ENCODE measurements around the gene KRT3.

The KRT3 gene

DNA sequence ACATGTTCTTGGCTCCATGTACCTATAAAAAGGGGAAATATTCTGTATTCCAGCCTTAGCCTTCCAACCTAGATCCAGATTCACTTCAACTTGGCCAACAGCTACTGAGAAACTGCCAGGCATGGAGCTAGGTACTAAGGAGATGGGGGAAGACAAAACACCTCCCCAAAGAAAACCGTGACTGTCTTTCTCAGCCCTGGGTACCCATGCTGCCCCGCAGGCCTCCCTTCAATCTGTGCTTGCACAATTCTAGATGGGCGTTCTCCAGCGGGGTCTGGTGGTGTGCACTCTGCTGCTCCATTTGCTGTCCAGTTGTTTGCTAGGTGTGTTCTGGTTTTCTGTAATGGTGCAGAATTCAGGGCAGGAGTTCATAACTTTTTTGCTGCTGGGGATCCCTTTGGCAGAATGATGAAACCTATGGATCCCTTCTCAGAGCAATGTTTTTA lies 18.8 kb upstream of the KRT3 start:
- in situ Hi-C loops (cut with MboI; ENCODE audit: low sequenced_read_pairs) = no loop called here

DNA sequence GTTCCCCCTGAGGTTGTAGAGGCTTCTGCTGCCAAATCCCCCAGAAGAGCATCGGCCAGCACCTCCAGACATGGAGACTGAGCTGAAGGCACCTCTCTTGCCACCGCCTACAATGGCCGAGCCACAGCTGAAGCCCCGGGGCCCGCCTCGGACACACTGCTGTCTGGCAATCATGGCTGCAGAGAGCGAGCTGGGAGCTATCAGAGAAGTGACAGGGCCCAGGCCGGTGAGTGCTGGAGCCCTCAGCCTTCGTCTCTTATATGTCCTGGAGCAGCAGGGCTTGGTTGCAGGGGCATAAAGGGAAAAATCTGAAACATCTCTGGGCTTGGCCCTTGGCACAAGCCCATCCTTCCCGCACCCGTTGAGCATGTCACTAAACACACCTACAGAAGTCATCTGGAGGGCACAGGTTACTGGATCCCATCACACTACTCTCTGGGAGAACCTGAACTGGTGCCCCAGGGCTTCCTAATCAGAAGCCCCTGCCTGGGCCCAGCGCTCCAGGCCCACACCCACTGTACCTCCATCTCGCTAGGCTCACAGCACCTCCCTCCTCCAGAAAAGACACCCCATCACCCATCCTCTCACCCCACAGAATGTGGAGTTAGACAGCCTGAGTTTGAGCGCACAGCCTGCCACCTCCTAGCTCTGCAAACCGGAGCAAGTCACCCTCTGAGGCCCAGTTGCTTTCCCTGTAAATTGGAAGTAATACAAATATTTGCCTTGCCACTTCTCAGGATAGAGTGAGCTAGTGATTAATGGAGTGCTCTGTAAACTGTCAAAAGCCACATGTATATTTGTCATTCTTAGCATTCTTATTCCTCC lies 18.2 kb upstream of the KRT3 start, which contains the start of gene KRT4:
TSS of gene KRT4 (minus strand) at position 232 of the 825 bp plus-strand sequence. CDS start at position 174, 58 bp downstream.
- in situ Hi-C loops (cut with MboI; ENCODE audit: low sequenced_read_pairs) = no loop called here

DNA sequence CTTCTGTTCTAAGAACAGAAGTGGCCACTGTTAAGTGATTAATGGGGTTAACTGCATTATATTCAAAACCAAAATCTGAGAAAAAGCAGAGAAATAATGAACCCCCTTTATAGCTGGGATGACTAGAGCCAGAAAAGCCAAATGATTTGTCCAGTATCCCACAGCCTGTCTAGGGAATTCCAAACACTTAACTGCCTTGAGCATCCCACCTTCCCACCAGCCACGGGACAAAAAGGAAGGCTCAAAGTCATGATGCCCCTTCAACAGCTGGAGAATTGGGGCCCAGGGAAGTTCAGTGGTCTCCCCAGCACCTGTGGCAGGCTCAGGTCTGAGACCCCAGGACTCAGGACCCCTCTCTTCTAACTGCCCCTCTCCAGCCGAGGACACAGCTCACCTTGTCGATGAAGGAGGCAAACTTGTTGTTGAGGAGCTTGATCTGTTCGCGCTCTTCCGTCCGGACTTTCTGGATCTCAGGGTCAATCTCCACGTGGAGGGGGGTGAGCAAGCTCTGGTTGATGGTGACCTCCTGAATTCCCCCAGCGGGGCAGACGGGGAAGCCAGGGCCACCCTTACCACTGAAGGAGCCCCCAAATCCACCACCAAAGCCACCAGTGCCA lies 17.4 kb upstream of the KRT3 start:
- in situ Hi-C loops (cut with MboI; ENCODE audit: low sequenced_read_pairs) = no loop called here

DNA sequence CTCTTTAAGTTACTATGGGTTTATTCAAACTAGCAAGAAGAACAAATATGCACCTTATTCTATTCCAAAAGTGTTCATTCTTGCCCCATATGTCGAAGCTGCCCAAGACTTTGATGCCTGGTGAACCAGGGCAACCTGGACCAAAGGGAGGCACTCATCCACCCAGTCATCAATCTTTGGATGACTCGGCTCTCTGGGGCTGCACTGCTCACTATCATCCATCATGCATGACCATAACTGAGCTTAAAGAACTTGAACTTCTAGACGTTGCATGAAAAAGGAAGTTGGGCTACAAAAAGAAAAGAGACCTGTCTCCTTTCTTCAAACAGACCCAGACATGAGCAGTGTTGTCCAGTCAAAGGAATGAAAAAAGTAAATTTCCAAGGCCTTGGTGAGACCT lies 16.8 kb upstream of the KRT3 start:
- in situ Hi-C loops (cut with MboI; ENCODE audit: low sequenced_read_pairs) = no loop called here

DNA sequence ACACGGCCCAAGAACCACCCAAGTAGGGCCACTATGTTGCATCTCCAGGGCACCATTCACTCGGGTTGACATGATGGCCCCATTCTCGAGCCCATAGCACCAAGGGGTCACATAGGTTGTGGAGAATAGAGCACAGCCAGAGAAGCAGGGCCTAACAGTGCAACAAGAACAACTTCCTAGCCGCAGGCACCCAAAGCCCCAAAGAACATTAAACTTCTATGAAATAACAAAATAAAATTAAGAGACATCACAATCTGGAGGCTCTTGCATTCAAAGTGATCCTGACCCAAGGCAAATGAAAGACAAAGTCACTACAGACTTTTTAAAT lies 16.1 kb upstream of the KRT3 start:
- in situ Hi-C loops (cut with MboI; ENCODE audit: low sequenced_read_pairs) = no loop called here

DNA sequence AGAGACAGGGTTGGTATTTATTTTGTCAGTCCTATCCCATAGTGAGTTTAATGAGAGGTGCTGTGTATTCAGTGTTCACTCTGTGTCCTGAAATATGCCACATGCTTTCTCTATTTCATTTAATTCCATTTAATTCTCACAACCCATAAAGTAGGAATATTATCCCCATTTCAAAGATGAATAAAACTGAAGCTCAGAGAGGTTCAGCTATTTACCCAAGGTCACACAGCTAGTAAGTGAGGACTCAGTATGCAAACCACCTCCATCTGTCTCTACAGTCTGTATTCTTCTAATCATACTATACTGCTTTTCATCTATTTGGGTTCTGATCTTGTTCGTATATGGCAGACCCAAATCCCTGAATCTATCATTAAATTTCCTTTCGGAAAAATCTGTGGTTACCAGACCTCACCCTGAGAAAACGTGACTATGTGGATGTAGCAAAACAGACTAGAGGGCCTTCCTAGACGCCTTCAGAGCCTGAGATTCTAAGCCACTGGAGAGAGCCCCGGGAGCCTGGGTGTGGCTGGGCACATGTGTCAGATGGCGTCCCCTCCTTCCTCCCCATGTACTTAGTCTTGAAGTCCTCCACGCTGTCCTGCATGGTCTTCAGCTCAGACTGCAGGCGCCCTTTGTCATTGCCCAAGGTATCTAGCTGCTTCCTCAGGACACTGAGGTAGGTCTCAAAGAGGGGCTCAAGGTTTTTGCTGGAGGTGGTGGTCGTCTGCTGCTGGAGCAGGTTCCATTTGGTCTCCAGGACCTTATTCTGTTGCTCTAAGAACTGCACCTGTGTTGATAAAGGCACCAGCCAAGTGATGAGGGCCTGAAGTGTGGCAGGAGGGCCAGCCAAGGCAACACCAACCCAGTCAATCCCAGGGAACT lies 15.5 kb upstream of the KRT3 start:
- in situ Hi-C loops (cut with MboI; ENCODE audit: low sequenced_read_pairs) = no loop called here

DNA sequence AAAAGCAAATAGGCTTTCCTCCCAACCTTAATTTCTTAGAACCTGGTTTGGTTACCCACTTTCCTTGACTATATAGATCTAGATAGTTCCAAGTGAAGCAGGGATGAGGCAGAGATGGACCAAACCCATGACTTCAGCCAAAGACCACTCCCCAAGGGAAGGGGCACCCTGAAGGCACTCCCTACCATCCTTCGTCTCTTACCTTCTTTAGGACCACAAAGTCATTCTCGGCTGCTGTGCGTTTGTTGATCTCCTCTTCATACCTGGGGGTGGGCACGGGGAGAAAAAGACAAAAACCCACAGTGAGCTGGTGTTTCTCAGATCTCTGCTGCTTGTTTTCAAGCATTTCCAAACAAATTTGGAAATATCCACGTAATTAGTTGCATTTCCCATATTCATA lies 14.6 kb upstream of the KRT3 start:
- in situ Hi-C loops (cut with MboI; ENCODE audit: low sequenced_read_pairs) = no loop called here

DNA sequence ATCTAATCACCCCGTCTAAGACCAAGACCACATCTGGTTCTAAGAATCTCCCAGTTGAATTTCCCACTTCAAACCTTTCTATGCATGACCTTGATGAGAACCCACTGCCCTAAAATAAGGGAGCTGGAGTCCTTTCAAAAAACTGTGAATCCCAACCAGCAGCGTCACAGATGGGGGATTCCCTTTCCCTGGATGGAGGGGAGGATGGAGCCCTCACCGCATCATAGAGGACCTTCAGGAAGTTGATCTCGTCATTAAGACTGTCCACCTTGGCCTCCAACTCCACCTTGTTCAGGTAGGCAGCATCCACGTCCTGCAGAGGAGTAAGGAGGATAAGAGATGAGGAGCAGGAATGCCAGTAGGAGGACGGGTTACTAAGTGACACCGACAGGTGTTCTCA lies 13.2 kb upstream of the KRT3 start:
- in situ Hi-C loops (cut with MboI; ENCODE audit: low sequenced_read_pairs) = no loop called here

DNA sequence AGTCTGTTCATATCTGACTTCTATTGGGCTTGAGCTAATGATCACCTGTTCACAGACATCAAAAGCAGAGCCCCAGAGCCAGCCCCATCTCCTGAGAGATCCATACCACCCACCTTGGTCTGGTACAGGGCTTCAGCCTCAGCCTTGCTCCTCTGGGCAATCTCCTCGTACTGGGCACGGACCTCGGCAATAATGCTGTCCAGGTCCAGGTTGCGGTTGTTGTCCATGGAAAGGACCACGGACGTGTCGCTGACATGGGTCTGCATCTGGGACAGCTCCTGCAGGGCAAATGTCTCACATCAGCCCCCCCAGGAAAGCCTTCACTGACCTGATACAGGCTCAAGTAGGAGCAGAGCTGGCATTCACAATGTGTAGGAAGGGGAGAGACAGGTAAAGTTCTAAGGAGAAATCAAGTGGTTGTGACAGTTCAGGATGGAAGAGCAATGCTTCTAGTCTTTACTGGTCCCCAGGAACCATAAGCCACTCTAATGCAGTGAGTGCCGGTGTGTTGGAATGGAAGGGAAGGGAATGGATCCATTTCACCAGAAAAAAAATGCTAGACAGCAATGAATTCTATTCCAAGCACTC lies 12.8 kb upstream of the KRT3 start:
- in situ Hi-C loops (cut with MboI; ENCODE audit: low sequenced_read_pairs) = no loop called here

DNA sequence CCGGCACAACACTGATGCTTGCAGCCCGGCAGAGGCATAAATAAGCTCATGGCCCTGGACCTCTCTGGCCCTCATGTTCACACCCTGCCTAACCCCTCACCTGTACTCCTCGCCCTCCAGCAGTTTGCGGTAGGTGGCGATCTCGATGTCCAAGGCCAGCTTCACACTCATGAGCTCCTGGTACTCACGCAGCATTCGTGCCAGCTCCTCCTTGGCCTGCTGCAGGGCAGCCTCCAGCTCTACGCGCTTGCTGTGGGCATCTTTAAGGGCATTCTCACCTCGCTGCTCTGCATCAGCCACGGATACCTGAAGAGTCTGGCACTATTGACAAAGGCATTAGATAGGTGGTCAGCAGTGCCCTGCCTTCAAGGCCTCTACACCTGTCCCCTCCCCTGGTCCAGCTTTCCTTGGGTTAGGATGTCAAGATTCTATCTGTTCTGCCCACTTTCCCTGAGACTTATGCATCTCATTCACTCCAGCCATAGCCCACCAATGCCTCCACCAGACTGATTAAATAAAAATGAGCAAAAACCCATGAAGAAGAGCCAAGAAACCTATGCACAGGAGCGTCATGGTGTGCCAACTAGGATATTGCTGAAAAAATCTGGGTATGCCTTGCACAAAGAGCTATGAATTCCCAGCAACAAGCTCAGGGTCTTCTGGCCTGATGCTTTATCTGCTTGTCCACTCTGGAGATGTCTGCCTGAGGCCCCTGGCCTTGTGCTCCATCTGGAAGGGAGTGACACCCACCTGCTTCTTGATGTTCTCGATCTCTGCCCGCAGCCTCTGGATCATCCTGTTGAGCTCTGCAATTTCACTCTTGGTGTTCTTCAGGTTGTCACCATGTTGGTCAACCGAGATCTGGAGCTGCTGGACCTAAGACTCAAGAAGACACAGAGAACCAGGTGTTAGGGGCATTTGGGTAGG lies 11.9 kb upstream of the KRT3 start:
- in situ Hi-C loops (cut with MboI; ENCODE audit: low sequenced_read_pairs) = no loop called here

DNA sequence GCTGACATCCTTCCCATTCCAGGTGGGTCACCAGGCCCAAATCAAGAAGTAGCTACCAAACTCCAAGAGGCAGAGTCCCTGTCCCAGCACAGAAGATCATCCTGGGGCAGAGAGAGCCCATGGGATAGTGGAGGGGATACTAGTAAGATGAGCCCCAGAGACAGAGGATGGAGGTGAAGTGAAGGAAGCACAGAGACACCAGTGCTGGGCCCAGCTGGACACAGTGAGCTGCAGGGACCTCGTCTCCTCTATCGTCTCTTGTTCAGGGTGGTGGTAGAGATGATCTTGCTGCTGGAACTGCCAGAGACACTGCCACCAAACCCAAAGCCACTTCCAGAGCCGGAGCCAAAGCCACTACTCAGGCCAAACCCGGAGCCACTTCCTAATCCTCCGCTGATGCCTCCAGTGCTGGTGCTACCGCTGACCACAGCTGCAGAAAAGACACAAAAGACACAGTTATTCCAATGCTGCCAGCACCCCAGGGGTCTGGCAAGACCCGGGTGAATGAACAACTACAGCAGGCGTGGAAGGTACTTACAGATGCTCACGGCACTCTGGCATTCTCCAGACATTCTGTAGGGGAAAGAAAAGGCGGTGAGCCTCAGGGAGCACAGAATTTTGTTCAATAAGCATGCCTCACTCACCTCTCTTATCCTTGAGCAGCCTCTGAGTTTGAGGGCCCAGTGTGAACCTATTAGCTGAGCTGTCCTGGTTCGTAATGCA lies 11.1 kb upstream of the KRT3 start:
- in situ Hi-C loops (cut with MboI; ENCODE audit: low sequenced_read_pairs) = no loop called here

DNA sequence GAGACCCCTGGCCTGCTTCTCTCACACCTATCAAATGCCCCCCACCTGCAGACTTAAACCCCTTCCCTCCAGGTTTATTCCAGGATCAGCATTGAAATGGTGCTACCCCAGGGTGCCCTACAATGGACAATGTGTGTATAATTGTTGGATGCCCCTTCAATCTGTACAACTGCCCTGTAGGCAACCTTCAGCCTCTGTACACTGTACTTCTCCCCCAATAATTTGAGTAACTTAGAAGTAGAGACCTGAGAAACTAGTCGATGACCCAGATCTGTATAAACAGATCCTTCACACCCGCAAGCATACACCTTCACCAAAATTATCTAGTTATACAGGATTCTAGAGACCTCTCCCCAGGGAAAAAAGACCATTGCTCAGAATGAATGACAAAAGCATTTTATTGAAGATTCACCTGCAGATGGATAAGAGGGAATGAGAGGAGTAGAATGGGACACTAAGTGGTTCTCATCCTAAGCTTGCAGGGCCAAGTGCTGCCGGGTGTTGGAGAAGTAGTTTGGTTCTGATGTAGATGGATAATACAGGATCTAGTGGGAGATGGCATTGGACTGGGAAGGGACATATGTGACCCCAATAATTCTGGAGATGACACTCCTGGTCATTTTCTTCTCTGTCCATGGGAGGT lies 10.4 kb upstream of the KRT3 start:
- in situ Hi-C loops (cut with MboI; ENCODE audit: low sequenced_read_pairs) = no loop called here

DNA sequence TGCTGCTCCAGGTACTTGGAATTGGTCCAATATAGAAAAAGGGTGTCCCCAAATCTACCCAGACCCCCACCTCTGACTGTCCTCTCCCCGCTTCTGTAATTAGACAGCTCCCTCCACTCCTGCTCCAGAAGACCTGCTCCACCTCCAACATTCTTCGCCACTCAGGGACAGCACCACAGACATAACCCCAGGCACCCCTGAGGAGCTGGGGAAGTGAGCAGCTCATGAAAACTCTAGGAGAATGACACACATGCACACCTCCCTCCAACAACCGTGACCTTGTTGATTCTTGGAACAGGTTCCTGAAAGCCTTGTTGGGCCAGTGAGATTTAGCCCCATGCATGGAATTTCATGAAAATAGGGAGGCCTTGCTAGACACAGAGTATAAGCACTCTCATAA lies 9.8 kb upstream of the KRT3 start:
- in situ Hi-C loops (cut with MboI; ENCODE audit: low sequenced_read_pairs) = no loop called here

DNA sequence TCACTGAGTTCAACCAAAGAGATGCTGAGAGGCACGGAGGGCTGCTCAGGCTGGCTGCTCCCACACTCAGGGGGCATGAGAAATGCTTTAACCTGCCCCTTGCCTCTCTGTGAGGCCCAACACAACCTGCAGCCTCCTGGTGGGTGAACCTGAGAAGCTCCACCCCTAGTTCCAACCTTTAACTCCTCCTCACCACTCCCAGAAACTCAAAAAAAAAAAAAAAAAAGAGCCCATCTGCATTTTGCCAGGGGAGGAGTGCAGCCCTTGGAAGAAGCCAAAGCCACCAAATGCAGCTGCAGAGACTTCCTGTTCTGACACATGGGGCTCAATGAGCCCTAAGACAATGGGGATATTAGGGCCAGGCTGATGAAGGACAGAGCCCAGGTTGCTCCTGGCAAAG lies 9.1 kb upstream of the KRT3 start:
- in situ Hi-C loops (cut with MboI; ENCODE audit: low sequenced_read_pairs) = no loop called here

DNA sequence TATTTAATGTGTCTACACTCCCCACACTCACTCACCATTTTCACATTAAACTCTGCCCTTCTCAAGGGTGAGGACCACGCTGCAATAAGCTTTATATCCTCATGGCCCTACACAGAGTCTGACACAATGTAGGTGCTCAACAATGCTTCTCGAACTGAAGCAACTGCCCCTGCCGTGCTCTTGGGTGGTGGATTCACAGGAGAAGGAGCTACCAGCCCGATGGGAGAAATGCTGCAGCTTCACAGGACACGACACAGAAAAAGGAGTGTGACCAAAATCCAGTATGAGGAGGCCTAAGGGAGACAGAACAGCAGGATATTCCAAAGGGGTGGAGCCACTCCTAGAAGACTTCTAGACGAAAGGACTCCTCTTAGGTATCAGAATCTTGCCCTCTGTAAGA lies 6.5 kb upstream of the KRT3 start:
- in situ Hi-C loops (cut with MboI; ENCODE audit: low sequenced_read_pairs) = no loop called here

DNA sequence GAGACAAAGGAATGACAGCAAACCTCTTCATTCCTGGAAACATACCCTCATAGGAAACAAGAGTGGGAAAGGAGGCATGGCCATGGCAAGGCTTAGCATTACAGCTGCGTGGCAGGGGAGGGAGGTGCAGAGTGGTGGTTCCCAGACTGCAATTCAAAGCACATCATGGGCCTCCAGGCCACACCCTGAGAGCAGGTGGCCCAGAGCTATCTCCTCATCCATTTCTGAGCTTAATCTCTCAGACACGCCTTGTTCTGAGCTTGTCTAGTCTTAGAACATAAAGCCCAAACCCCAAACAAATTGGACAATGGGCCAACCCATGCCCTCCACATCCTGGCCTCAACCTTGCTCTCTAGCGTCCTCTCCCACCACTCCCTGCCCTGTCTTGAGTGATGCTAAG lies 5.9 kb upstream of the KRT3 start:
- in situ Hi-C loops (cut with MboI; ENCODE audit: low sequenced_read_pairs) = no loop called here

DNA sequence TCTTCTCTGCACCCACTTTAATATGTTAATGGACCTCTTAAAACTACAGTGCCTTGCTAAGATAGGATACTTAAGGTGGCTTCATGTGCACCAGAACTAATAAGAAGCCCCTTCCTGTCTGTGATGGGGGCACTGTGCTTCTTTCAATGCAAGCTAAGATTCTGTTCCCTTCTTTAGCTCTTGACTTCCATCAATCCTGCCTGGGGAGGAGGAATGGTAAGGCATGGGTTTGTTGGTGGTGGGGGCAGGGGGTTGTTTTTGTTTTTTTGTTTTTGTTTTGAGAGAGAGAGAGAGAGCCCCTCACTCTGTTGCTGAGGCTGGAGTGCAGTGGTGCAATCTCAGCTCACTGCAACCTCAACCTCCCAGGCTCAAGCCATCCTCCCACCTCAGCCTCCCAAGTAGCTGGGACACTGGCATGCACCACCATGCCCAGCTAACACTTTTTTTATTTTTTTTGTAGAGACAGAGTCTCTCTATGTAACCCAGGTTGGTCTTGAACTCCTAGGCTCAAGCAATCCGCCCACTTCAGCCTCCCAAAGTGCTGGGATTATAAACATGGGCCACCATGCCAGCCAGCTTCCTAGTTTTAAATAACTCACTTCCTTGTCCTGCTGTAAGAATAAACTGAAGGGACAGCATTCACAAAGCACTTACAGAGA lies 4.5 kb upstream of the KRT3 start:
- in situ Hi-C loops (cut with MboI; ENCODE audit: low sequenced_read_pairs) = no loop called here

DNA sequence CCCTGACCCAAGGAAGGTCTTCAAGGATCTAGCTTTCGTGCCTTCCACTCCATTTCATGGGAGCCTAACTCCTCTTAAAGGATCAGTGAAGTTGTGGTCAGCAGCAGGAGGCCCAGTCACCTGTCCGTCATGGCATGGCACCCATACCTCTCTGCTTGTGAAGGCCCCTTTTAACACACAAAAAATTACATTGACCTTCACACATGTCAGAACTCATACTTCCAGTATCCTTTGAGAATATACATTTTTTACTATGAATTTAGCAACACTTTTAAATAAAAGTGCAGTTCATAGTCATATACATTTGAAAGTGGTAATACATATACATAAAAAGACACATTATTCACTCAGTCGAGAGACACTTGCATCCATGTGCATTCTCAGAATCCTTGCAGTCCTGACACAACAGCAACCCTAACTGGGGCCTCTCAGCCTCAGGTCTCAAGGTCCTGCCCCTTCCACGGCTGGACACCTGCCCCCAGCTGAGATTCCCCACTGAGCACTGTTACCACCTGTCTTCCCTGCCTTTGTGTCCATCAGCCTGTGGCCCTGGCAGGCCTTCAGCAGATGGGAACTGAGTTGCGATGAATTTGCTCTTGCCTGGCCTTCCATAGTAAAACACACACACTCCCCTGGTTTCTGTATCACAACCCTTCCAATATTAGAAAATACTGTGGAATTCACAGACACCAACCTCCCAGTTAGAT lies 3.7 kb upstream of the KRT3 start:
- in situ Hi-C loops (cut with MboI; ENCODE audit: low sequenced_read_pairs) = no loop called here

Measured in hTERT RPE-1 (cell line).